Skeletal muscle cell (primary cell): Measurements from ENCODE around the gene TUSC7.

Experiments
- DNase-seq: peaks from one replicate; pipeline ENCODE4 v3.0.0-alpha.2; 2010; ENCODE audit warnings: low read depth
- H3K4me3 ChIP-seq: 2 replicates; pipeline ENCODE4 v1.5.1; 2011; ENCODE audit warnings: low read depth, mild to moderate bottlenecking, control low read depth, low read length, moderate library complexity

Gene TUSC7

DNA sequence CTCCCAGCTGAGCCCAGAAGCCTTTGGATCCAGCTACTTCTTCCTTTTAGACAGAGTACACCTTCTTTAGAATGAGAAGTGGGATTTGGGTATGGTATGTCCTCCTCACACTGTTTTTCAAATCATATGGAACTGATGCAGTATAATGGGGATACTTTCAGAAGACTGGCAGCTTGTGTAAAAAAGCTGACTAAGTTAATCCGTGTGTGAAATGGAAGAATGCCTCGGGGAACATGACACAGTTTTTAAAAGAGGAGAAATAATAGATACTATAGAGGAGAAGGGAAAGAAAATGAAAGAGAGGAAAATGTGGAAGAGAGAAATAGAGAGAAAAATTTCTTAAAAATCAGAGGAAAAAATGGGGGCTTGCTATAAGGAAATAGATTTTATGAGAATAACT, 47.7 kb downstream of the TUSC7 start:
- no peak overlapping the region for H3K4me3 ChIP-seq
- DNase-seq: no peak

GRCh38 chr3:116759316-116759715, 49.7 kb downstream of the TUSC7 start:
- DNase-seq: no peak
- no peak overlapping the region for H3K4me3 ChIP-seq
